Loucy (cell line): ENCODE measurements around the gene CELF5.
"Not testable (repeated sequence)": the region's sequence is repeated elsewhere in the genome, so short reads cannot be mapped to it uniquely, and the experiment has no call there.

Experiments
- H2AFZ ChIP-seq: fragments of 200-600 bp; sonication (generic); 2 replicates; pipeline ENCODE4 v1.6.0; 2016; ENCODE audit warnings: antibody characterized with exemption, mild to moderate bottlenecking, low read length, moderate library complexity
- H3F3A ChIP-seq: fragments of 200-600 bp; 2 replicates; pipeline ENCODE4 v1.6.0; 2016; ENCODE audit warnings: antibody characterized with exemption, low read depth, mild to moderate bottlenecking
- H3K27me3 ChIP-seq: fragments of 200-600 bp; sonication (generic); 2 replicates; pipeline ENCODE4 v1.6.1; 2014; ENCODE audit warnings: low read length, mild to moderate bottlenecking; ENCODE audit not compliant: insufficient read depth, poor library complexity, severe bottlenecking
- H3K36me3 ChIP-seq: fragments of 200-600 bp; sonication (generic); 2 replicates; pipeline ENCODE4 v1.6.1; 2016; ENCODE audit warnings: low read length; ENCODE audit not compliant: insufficient read depth
- H3K4me1 ChIP-seq: fragments of 200-600 bp; sonication (generic); 2 replicates; pipeline ENCODE4 v1.5.1; 2014; ENCODE audit warnings: low read length, mild to moderate bottlenecking; ENCODE audit not compliant: insufficient read depth, poor library complexity, severe bottlenecking
- H3K4me2 ChIP-seq: fragments of 200-600 bp; sonication (generic); 2 replicates; pipeline ENCODE4 v1.6.0; 2014; ENCODE audit warnings: antibody characterized with exemption, low read length, low read depth, mild to moderate bottlenecking; ENCODE audit not compliant: poor library complexity, severe bottlenecking
- H3K4me3 ChIP-seq: fragments of 200-600 bp; sonication (generic); 2 replicates; pipeline ENCODE4 v1.5.1; 2014; ENCODE audit warnings: low read length, mild to moderate bottlenecking, mixed read lengths; ENCODE audit not compliant: poor library complexity, severe bottlenecking
- H3K79me2 ChIP-seq: fragments of 200-600 bp; sonication (generic); 2 replicates; pipeline ENCODE4 v1.6.1; 2014; ENCODE audit warnings: low read length; ENCODE audit not compliant: insufficient read depth
- H3K9ac ChIP-seq: fragments of 200-600 bp; sonication (generic); 2 replicates; pipeline ENCODE4 v1.6.0; 2014; ENCODE audit warnings: mild to moderate bottlenecking, low read depth, low read length, moderate library complexity; ENCODE audit not compliant: poor library complexity, severe bottlenecking
- H3K9me2 ChIP-seq: fragments of 200-600 bp; sonication (generic); replicated peaks from 2 replicates; pipeline ENCODE4 v1.6.1; 2016; ENCODE audit warnings: low read depth, low read length, mixed read lengths
- H3K9me3 ChIP-seq: fragments of 200-600 bp; sonication (generic); 2 replicates; pipeline ENCODE4 v1.6.1; 2014; ENCODE audit warnings: mild to moderate bottlenecking, antibody characterized with exemption, low read length, low read depth; ENCODE audit not compliant: insufficient read depth
- H4K20me1 ChIP-seq: fragments of 200-600 bp; sonication (generic); 2 replicates; pipeline ENCODE4 v1.6.0; 2014; ENCODE audit warnings: antibody characterized with exemption, low read length, mild to moderate bottlenecking; ENCODE audit not compliant: insufficient read depth, poor library complexity, severe bottlenecking
- CTCF ChIP-seq: fragments of 200-600 bp; sonication (generic); conservative IDR thresholded peaks from 2 replicates; pipeline ENCODE4 v1.5.1; 2014; ENCODE audit warnings: mild to moderate bottlenecking, antibody characterized with exemption, low read length
- EZH2phosphoT487 ChIP-seq: fragments of 200-600 bp; IDR thresholded peaks from 2 replicates; pipeline ENCODE4 v1.6.1; 2018; ENCODE audit warnings: antibody characterized with exemption, mild to moderate bottlenecking, moderate library complexity, borderline replicate concordance

CELF5 gene

GRCh38 chr19:3285647-3286176, 61.3 kb downstream of the CELF5 start:
- H3K36me3 ChIP-seq, result no peaks in the 10 kb centered on the region
- H3K9me2 ChIP-seq, result no peaks in the 10 kb centered on the region
- H3K4me3 ChIP-seq, result no peak overlapping the region
- peaks cover 6% of the 10 kb centered on the region for H3K4me1 ChIP-seq
- H3K4me2 ChIP-seq, result no peak overlapping the region
- H3K79me2 ChIP-seq, result no peaks in the 10 kb centered on the region
- no peaks in the 10 kb centered on the region for H3K9me3 ChIP-seq
- no peaks in the 10 kb centered on the region for H4K20me1 ChIP-seq
- no peaks in the 10 kb centered on the region for H3F3A ChIP-seq
- TF ChIP-seq EZH2phosphoT487 (no peak), CTCF (no peak)
- no peaks in the 10 kb centered on the region for H3K27me3 ChIP-seq
- no peak overlapping the region for H2AFZ ChIP-seq
- no peak overlapping the region for H3K9ac ChIP-seq

GRCh38 chr19:3287814-3288213, 63.4 kb downstream of the CELF5 start:
- no peak overlapping the region for H3K9ac ChIP-seq
- TF ChIP-seq CTCF (no peak), EZH2phosphoT487 (no peak)

GRCh38 chr19:3288437-3288836, 64.0 kb downstream of the CELF5 start:
- not testable (repeated sequence) for H3K4me2 ChIP-seq, H3K4me1 ChIP-seq, H3K27me3 ChIP-seq, H2AFZ ChIP-seq, H3K9ac ChIP-seq, H3K9me3 ChIP-seq, H4K20me1 ChIP-seq, H3F3A ChIP-seq, H3K9me2 ChIP-seq, H3K36me3 ChIP-seq, H3K79me2 ChIP-seq, H3K4me3 ChIP-seq

More at GRCh38 chr19:3287814-3288213, 63.4 kb downstream of the CELF5 start:
- no peaks in the 10 kb centered on the region for H3K36me3 ChIP-seq
- H3K9me2 ChIP-seq, result no peaks in the 10 kb centered on the region
- no peak overlapping the region for H3K4me3 ChIP-seq
- no peak overlapping the region for H3K4me2 ChIP-seq
- H3F3A ChIP-seq, result no peaks in the 10 kb centered on the region
- H3K9me3 ChIP-seq, result no peaks in the 10 kb centered on the region
- H4K20me1 ChIP-seq, result no peaks in the 10 kb centered on the region
- H2AFZ ChIP-seq, result no peak overlapping the region
- no peaks in the 10 kb centered on the region for H3K79me2 ChIP-seq
- H3K27me3 ChIP-seq, result no peaks in the 10 kb centered on the region
- H3K4me1 ChIP-seq, result peaks cover 6% of the 10 kb centered on the region

- no peak for TF ChIP-seq EZH2phosphoT487
- no peak for TF ChIP-seq CTCF
- no peak overlapping the region for H3K4me2 ChIP-seq
Observed at GRCh38 chr19:3289971-3290569, 65.6 kb downstream of the CELF5 start.

GRCh38 chr19:3290858-3291257, 66.4 kb downstream of the CELF5 start:
- not testable (repeated sequence) for H4K20me1 ChIP-seq, H3K9ac ChIP-seq, H3K27me3 ChIP-seq, H3F3A ChIP-seq, H2AFZ ChIP-seq, H3K4me2 ChIP-seq, H3K36me3 ChIP-seq, H3K4me1 ChIP-seq, H3K9me3 ChIP-seq, H3K79me2 ChIP-seq, H3K9me2 ChIP-seq, H3K4me3 ChIP-seq

More at GRCh38 chr19:3289971-3290569, 65.6 kb downstream of the CELF5 start:
- no peak overlapping the region for H3K9ac ChIP-seq
- no peaks in the 10 kb centered on the region for H3F3A ChIP-seq
- H3K9me3 ChIP-seq, result no peaks in the 10 kb centered on the region
- H3K79me2 ChIP-seq, result no peaks in the 10 kb centered on the region
- H3K4me3 ChIP-seq, result no peak overlapping the region
- no peaks in the 10 kb centered on the region for H3K27me3 ChIP-seq
- H3K36me3 ChIP-seq, result no peaks in the 10 kb centered on the region
- H3K9me2 ChIP-seq, result no peaks in the 10 kb centered on the region
- no peaks in the 10 kb centered on the region for H3K4me1 ChIP-seq
- no peak overlapping the region for H2AFZ ChIP-seq
- no peaks in the 10 kb centered on the region for H4K20me1 ChIP-seq
